Trophoblast cell (in vitro differentiated cells and primary cell): ENCODE results near the gene HIRA.

ENCODE experiments used
- DNase-seq, 2 donors: peaks; one replicate each; pipeline ENCODE4 v3.0.0-alpha.2; 2016
- H2AFZ ChIP-seq: 2 replicates; pipeline ENCODE4 v1.6.1; 2013; ENCODE audit warnings: low read length, moderate library complexity, mild to moderate bottlenecking; ENCODE audit not compliant: insufficient read depth, poor library complexity
- H2AK5ac ChIP-seq: 2 replicates; pipeline ENCODE4 v1.6.1; 2013; ENCODE audit warnings: mild to moderate bottlenecking, low read length
- H2BK120ac ChIP-seq: 2 replicates; pipeline ENCODE4 v1.6.1; 2013; ENCODE audit warnings: low read length, mild to moderate bottlenecking, moderate library complexity; ENCODE audit not compliant: insufficient read depth, poor library complexity
- H2BK12ac ChIP-seq: 2 replicates; pipeline ENCODE4 v1.6.1; 2013; ENCODE audit warnings: mild to moderate bottlenecking, low read length, moderate library complexity
- H2BK5ac ChIP-seq: 2 replicates; pipeline ENCODE4 v1.6.1; 2013; ENCODE audit warnings: low read length, low read depth, moderate library complexity, mild to moderate bottlenecking; ENCODE audit not compliant: poor library complexity
- H3K14ac ChIP-seq: 2 replicates; pipeline ENCODE4 v1.6.1; 2013; ENCODE audit warnings: mild to moderate bottlenecking, low read length
- H3K18ac ChIP-seq: 2 replicates; pipeline ENCODE4 v1.6.1; 2013; ENCODE audit warnings: mild to moderate bottlenecking, low read length
- H3K23ac ChIP-seq: 2 replicates; pipeline ENCODE4 v1.6.1; 2013; ENCODE audit warnings: low read length
- H3K27ac ChIP-seq: 2 replicates; pipeline ENCODE4 v1.5.1; 2013; ENCODE audit warnings: low read depth, mild to moderate bottlenecking, inconsistent platforms, low read length, moderate library complexity
- H3K27me3 ChIP-seq: 2 replicates; pipeline ENCODE4 v1.6.1; 2013; ENCODE audit warnings: inconsistent platforms, mild to moderate bottlenecking, low read length, moderate library complexity; ENCODE audit not compliant: insufficient read depth
- H3K36me3 ChIP-seq, 2 experiments: 1 replicate in 1 of 2; 2 replicates in 1 of 2; pipeline ENCODE4 v1.6.1; 2013; ENCODE audit warnings: low read length in 2 of 2, mild to moderate bottlenecking in 2 of 2, moderate library complexity in 1 of 2; ENCODE audit not compliant: insufficient read depth in 2 of 2, control insufficient read depth in 1 of 2
- H3K4ac ChIP-seq: 2 replicates; pipeline ENCODE4 v1.6.1; 2013; ENCODE audit warnings: low read depth, mild to moderate bottlenecking, low read length, moderate library complexity
- H3K4me1 ChIP-seq, 2 experiments: 1 replicate in 1 of 2; 2 replicates in 1 of 2; pipeline ENCODE4 v1.6.1; 2013; ENCODE audit warnings: low read length in 2 of 2, mild to moderate bottlenecking in 2 of 2, moderate library complexity in 1 of 2; ENCODE audit not compliant: insufficient read depth in 2 of 2, control insufficient read depth in 1 of 2
- H3K4me2 ChIP-seq: 2 replicates; pipeline ENCODE4 v1.6.1; 2013; ENCODE audit warnings: inconsistent platforms, mild to moderate bottlenecking, low read length, moderate library complexity
- H3K4me3 ChIP-seq: 2 replicates; pipeline ENCODE4 v1.5.1; 2013; ENCODE audit warnings: mild to moderate bottlenecking, low read depth, low read length, inconsistent platforms
- H3K79me1 ChIP-seq: one replicate; pipeline ENCODE4 v1.6.1; 2013; ENCODE audit warnings: low read length
- H3K79me2 ChIP-seq: 2 replicates; pipeline ENCODE4 v1.6.1; 2013; ENCODE audit warnings: low read length, mild to moderate bottlenecking; ENCODE audit not compliant: control insufficient read depth, insufficient read depth, poor library complexity
- H3K9ac ChIP-seq: 2 replicates; pipeline ENCODE4 v1.6.1; 2013; ENCODE audit warnings: mild to moderate bottlenecking, low read length
- H3K9me3 ChIP-seq: 2 replicates; pipeline ENCODE4 v1.6.1; 2013; ENCODE audit warnings: low read depth, mild to moderate bottlenecking, control low read depth, inconsistent platforms, low read length; ENCODE audit not compliant: insufficient read depth
- H4K12ac ChIP-seq: 2 replicates; pipeline ENCODE4 v1.6.1; 2013; ENCODE audit warnings: low read depth, mild to moderate bottlenecking, low read length, moderate library complexity
- H4K8ac ChIP-seq: 2 replicates; pipeline ENCODE4 v1.6.1; 2013; ENCODE audit warnings: low read depth, mild to moderate bottlenecking, low read length, moderate library complexity
- H4K91ac ChIP-seq: one replicate; pipeline ENCODE4 v1.6.1; 2013; ENCODE audit warnings: low read depth, mild to moderate bottlenecking, low read length, moderate library complexity
- WGBS: extraction: QIAGEN DNeasy Blood & Tissue Kit; methylation state at CpG from one replicate; pipeline ENCODE4 v1.1.7; 2013; ENCODE audit warnings: missing lambda C conversion rate; ENCODE audit not compliant: insufficient read length, insufficient coverage; ENCODE audit errors: extremely low coverage; 5-methylcytosine and 5-hydroxymethylcytosine counted together

The HIRA gene

GRCh38 chr22:19360862-19361261 is 70.7 kb downstream of the HIRA start:
- no peak overlapping the region for H3K4me3 ChIP-seq
- no peak overlapping the region for H3K4ac ChIP-seq
- H3K27ac ChIP-seq, result no peak overlapping the region
- H3K27me3 ChIP-seq, result no peaks in the 10 kb centered on the region
- no peak overlapping the region for H2AK5ac ChIP-seq
- WGBS, result no CpG with 5 or more reads among the region's 2 CpGs
- H2BK120ac ChIP-seq, result no peak overlapping the region
- H4K12ac ChIP-seq, result no peak overlapping the region
- no peak overlapping the region for H3K23ac ChIP-seq
- no peak overlapping the region for H3K9ac ChIP-seq
- peaks cover 15% of the 10 kb centered on the region in 2 experiments for H3K4me1 ChIP-seq
- H3K14ac ChIP-seq, result no peak overlapping the region
- no peak overlapping the region for H4K91ac ChIP-seq
- peaks cover 2% of the 10 kb centered on the region for H3K9me3 ChIP-seq
- H2BK5ac ChIP-seq, result no peak overlapping the region
- H2AFZ ChIP-seq, result no peak overlapping the region
- DNase-seq, result no peak
- no peak overlapping the region for H4K8ac ChIP-seq
- peaks cover 48 to 59% of the 10 kb centered on the region in 2 experiments for H3K36me3 ChIP-seq
- no peak overlapping the region for H2BK12ac ChIP-seq
- H3K4me2 ChIP-seq, result no peak overlapping the region
- no peak overlapping the region for H3K18ac ChIP-seq
- peaks cover 3% of the 10 kb centered on the region for H3K79me1 ChIP-seq
- no peaks in the 10 kb centered on the region for H3K79me2 ChIP-seq

DNA sequence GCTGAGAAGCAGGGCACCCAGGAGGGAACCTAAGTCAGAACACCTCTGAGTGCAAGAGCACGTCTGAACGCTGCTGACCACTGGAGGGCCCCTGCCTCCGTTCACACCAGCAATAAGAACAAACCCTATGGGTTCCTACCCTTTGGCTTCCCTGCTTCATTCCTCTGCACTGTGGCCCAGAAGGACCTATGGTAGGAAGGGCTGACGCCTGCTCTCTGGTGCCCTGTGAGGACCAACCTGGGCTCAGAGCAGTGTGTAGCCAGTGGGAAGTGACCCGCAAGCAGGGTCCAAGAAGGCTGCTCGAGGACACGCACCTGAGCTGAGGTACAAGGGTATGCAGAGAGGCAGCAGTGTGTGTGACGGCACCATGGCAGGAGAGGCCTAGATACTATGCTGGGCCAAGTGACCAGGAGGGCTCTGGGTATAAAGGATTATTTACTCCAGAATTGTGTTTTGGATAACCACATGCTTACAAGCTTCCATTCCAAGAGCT is 71.2 kb downstream of the HIRA start:
- Histone ChIP-seq H3K27me3 (no peaks in the 10 kb centered on the region), H3K79me1 (peaks cover 3% of the 10 kb centered on the region), H3K36me3 (peaks cover 53 to 64% of the 10 kb centered on the region in 2 experiments), H3K23ac (no peak overlapping the region), H4K8ac (no peak overlapping the region), H3K4ac (no peak overlapping the region), H4K91ac (no peak overlapping the region), H3K4me2 (no peak overlapping the region), H3K79me2 (no peaks in the 10 kb centered on the region), H3K27ac (no peak overlapping the region), H3K18ac (no peak overlapping the region), H3K4me1 (peaks cover 15 to 18% of the 10 kb centered on the region in 2 experiments), H3K9me3 (peaks cover 2% of the 10 kb centered on the region), H2BK12ac (no peak overlapping the region), H2BK120ac (no peak overlapping the region), H2AK5ac (no peak overlapping the region), H3K14ac (no peak overlapping the region), H4K12ac (no peak overlapping the region), H3K9ac (no peak overlapping the region), H3K4me3 (no peak overlapping the region), H2BK5ac (no peak overlapping the region), H2AFZ (no peak overlapping the region)
- no CpG with 5 or more reads among the region's 8 CpGs for WGBS
- DNase-seq, result no peak

- no peak overlapping the region for H2AFZ ChIP-seq
- peaks cover 3% of the 10 kb centered on the region for H3K79me1 ChIP-seq
- no peaks in the 10 kb centered on the region for H3K27me3 ChIP-seq
- H2AK5ac ChIP-seq, result no peak overlapping the region
- no peak overlapping the region for H3K9ac ChIP-seq
- H4K12ac ChIP-seq, result no peak overlapping the region
- no peak overlapping the region for H3K18ac ChIP-seq
- H3K4me3 ChIP-seq, result no peak overlapping the region
- no peak overlapping the region for H3K4me2 ChIP-seq
- H2BK5ac ChIP-seq, result no peak overlapping the region
- no peak overlapping the region for H2BK12ac ChIP-seq
- H3K36me3 ChIP-seq, result peaks cover 54 to 64% of the 10 kb centered on the region in 2 experiments
- H4K91ac ChIP-seq, result no peak overlapping the region
- no peak overlapping the region for H3K4ac ChIP-seq
- no peak overlapping the region for H3K23ac ChIP-seq
- H3K9me3 ChIP-seq, result peaks cover 2% of the 10 kb centered on the region
- no peak for DNase-seq
- H2BK120ac ChIP-seq, result no peak overlapping the region
- peaks cover 15 to 18% of the 10 kb centered on the region in 2 experiments for H3K4me1 ChIP-seq
- H3K79me2 ChIP-seq, result no peaks in the 10 kb centered on the region
- no peak overlapping the region for H3K27ac ChIP-seq
- no CpG with 5 or more reads among the region's 6 CpGs for WGBS
- H4K8ac ChIP-seq, result no peak overlapping the region
- no peak overlapping the region for H3K14ac ChIP-seq
These were observed 71.8 kb downstream of the HIRA start for GRCh38 chr22:19359554-19360299.

- Histone ChIP-seq H3K4me2 (no peak overlapping the region), H4K91ac (no peak overlapping the region), H3K4ac (no peak overlapping the region), H3K79me2 (no peaks in the 10 kb centered on the region), H3K79me1 (peaks cover 3% of the 10 kb centered on the region), H3K9me3 (peaks cover 2% of the 10 kb centered on the region), H2BK5ac (no peak overlapping the region), H4K8ac (no peak overlapping the region), H3K23ac (no peak overlapping the region), H3K36me3 (peaks cover 57 to 67% of the 10 kb centered on the region in 2 experiments), H3K27me3 (no peaks in the 10 kb centered on the region), H3K4me1 (peaks cover 15 to 18% of the 10 kb centered on the region in 2 experiments), H3K9ac (no peak overlapping the region), H3K4me3 (no peak overlapping the region), H3K14ac (no peak overlapping the region), H4K12ac (no peak overlapping the region), H2BK12ac (no peak overlapping the region), H2AFZ (no peak overlapping the region), H2BK120ac (no peak overlapping the region), H2AK5ac (no peak overlapping the region), H3K27ac (no peak overlapping the region), H3K18ac (no peak overlapping the region)
- no peak for DNase-seq
- WGBS, result no CpG with 5 or more reads among the region's 13 CpGs
These were observed 72.6 kb downstream of the HIRA start for GRCh38 chr22:19358703-19359553.
